Bronchial epithelial cell (primary cell): Measurements from ENCODE around the gene KRT6B. TPM values are rescaled to one million over a fixed set of nuclear protein-coding genes. Genes with fewer than 3 reads are reported as not detected.
A peak's percentile ranks its signal among the peaks of the same experiment; 100 is the strongest.
"Not testable (repeated sequence)": the region's sequence is repeated elsewhere in the genome, so short reads cannot be mapped to it uniquely, and the experiment has no call there.

Experiments used
- DNase-seq: peaks from one replicate; pipeline ENCODE4 v3.0.0-alpha.2; 2010; ENCODE audit warnings: low read depth
- FAIRE-seq: peaks from 2 replicates; lab custom pipeline; 2011; peaks lifted over from hg19 to GRCh38; lab: Jason Lieb, UNC
- H3K27me3 ChIP-seq: 2 replicates; pipeline ENCODE4 v1.5.1; 2011; ENCODE audit warnings: low read length; ENCODE audit not compliant: control insufficient read depth, insufficient read depth
- H3K36me3 ChIP-seq: 2 replicates; pipeline ENCODE4 v1.5.1; 2011; ENCODE audit warnings: low read length; ENCODE audit not compliant: control insufficient read depth, insufficient read depth
- H3K4me3 ChIP-seq: 2 replicates; pipeline ENCODE4 v1.5.1; 2011; ENCODE audit warnings: mild to moderate bottlenecking, low read depth, low read length, control low read depth
- total RNA-seq: library from RNA; depleted of rRNA; stranded (reverse); fragments of >200 nt; gene quantifications from 2 replicates; pipeline ENCODE4 v1.2.1, GENCODE V29; 2014
- TF ChIP-seq, protein P1 (sequence below): IDR thresholded peaks from 2 replicates; pipeline ENCODE4 v1.5.1; 2011; ENCODE audit warnings: mild to moderate bottlenecking, moderate library complexity, low read length, control low read depth, inconsistent platforms; ENCODE audit not compliant: insufficient read depth, severe bottlenecking

KRT6B gene
- 287 and 1,881 TPM in 2 replicates for total RNA-seq

DNA sequence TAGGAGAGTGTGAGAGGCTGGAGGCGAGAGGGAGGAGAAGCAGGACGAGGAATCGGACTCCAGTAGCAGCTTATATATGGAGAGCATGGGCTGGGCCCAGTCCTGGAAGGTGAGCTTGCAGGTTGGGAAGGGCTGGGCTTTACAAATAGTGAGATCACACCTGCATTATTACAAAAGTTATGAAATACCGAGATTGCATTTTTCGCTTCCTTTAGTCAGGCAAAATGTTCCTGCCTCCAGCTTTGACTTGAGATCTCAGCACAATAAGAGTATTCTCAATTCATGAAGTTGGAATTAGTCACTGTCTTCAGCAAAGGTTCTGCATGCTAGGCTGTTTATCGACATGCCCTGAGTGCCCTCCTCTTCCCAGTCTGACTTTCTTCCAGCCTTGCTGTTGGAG is at the start of gene KRT6B:
KRT6B (minus strand) TSS at position 46 of the 400 bp plus-strand sequence. CDS start 68 bp downstream, outside the sequence.
- no peak within 1 kb of the TSS for H3K4me3 ChIP-seq
- no peaks in the 10 kb centered on the region for H3K27me3 ChIP-seq
- H3K36me3 ChIP-seq = peaks cover 2% of the 10 kb centered on the region
- DNase-seq = peak; percentile 98
- FAIRE-seq = peak; percentile 62
- TF ChIP-seq, protein P1, sequence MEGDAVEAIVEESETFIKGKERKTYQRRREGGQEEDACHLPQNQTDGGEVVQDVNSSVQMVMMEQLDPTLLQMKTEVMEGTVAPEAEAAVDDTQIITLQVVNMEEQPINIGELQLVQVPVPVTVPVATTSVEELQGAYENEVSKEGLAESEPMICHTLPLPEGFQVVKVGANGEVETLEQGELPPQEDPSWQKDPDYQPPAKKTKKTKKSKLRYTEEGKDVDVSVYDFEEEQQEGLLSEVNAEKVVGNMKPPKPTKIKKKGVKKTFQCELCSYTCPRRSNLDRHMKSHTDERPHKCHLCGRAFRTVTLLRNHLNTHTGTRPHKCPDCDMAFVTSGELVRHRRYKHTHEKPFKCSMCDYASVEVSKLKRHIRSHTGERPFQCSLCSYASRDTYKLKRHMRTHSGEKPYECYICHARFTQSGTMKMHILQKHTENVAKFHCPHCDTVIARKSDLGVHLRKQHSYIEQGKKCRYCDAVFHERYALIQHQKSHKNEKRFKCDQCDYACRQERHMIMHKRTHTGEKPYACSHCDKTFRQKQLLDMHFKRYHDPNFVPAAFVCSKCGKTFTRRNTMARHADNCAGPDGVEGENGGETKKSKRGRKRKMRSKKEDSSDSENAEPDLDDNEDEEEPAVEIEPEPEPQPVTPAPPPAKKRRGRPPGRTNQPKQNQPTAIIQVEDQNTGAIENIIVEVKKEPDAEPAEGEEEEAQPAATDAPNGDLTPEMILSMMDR = no peak

DNA sequence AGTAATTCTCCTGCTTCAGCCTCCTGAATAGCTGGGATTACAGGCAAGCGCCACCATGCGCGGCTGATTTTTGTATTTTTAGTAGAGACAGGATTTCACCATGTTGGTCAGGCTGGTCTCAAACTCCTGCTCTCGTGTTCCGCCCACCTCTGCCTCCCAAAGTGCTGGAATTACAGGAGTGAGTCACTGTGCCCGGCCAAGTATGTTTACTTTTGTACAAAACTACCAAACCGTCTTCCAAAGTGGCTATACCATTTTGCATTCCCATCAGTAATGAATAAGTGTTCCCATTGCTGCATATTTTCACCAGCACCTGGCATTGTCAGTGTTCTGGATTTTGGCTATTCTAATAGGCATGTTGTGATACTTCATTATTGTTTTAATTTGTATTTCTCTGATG is 49.5 kb upstream of the KRT6B start:
- DNase-seq = peak; percentile 58
- H3K36me3 ChIP-seq = no peaks in the 10 kb centered on the region
- no peak for FAIRE-seq
- TF ChIP-seq, protein P1 = no peak
- H3K27me3 ChIP-seq = no peaks in the 10 kb centered on the region
- H3K4me3 ChIP-seq = no peak overlapping the region

- H3K4me3 ChIP-seq, H3K36me3 ChIP-seq, H3K27me3 ChIP-seq, FAIRE-seq, DNase-seq: not testable (repeated sequence)
Measured at GRCh38 chr12:52500574-52500973, 48.6 kb upstream of the KRT6B start.

DNA sequence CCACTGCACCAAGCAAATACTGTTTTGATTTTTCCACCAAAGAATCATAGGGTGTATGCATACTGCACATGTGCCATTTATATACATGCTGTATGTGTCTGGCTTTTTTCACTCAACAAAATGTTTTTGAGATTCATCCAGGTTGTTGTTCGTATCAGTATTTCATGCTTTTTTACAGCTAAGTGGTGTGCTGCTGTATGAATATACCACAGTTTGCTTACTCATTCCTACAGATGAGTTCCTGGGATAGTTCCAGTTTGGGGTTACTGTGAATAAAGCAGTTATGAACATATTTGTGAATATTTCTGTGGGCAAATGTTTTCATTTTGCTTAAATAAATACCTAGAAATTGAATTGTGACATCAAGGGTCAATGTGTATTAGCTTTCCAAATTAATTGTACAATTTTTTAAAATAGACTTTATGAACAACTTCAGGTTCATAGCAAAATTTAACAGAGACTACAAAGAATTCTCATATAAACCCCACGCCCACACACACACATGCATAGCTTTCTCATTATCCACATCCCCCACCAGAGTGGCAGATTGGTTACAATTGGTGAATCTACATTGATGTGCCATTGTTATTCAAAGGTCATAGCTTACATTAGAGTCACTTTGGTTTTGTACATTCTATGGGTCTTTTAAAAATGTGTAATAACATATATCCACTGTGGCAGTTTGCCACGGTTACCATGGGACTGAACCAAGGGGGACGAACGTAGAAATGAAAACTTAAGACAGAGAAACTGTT is 48.0 kb upstream of the KRT6B start:
- Histone ChIP-seq H3K4me3 (no peak overlapping the region), H3K27me3 (no peaks in the 10 kb centered on the region), H3K36me3 (no peaks in the 10 kb centered on the region)
- FAIRE-seq = peak; percentile 40
- no peak for DNase-seq
- TF ChIP-seq, protein P1 = no peak

DNA sequence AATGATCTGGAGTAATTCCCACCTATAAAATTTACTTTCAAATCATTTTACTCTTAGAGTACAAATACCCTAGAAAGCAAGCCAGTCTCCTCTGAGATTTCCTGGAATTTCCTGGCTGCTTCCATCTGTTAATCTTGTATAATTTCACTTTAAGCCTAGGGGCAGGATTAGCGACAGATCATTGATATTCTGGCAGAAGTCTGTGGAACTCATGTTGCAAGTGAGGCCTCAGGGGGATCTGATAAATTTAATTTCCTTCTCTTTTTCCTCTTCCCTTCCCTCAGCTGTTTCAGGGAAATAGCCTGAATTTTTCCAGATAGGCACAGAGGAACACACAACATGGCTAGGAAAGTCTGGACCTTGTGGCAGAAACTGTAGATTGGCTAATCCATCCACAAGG is 47.0 kb upstream of the KRT6B start:
- no peak overlapping the region for H3K4me3 ChIP-seq
- no peaks in the 10 kb centered on the region for H3K36me3 ChIP-seq
- TF ChIP-seq, protein P1 = no peak
- FAIRE-seq = no peak
- no peak for DNase-seq
- H3K27me3 ChIP-seq = no peaks in the 10 kb centered on the region

- no peak for DNase-seq
- TF ChIP-seq, protein P1 = no peak
- Histone ChIP-seq H3K4me3 (no peak overlapping the region), H3K36me3 (no peaks in the 10 kb centered on the region), H3K27me3 (no peaks in the 10 kb centered on the region)
- no peak for FAIRE-seq
Measured at GRCh38 chr12:52497975-52498374, 46.0 kb upstream of the KRT6B start.
